GM12878 (cell line): ENCODE data around the gene PPP4R3B. TPM values are rescaled to one million over a fixed set of nuclear protein-coding genes. Genes with fewer than 3 reads are reported as not detected.

Source experiments
- ATAC-seq: fragments of 200-7000 bp; cut with Tn5 transposase; 3 replicates; pipeline ENCODE4 v1.9.1; 2020; ENCODE audit warnings: mild to moderate bottlenecking, moderate library complexity
- BruUV-seq: library from RNA; stranded (reverse); fragments of 400-500 nt; replicated peaks from 2 replicates; lab custom pipeline; 2021; lab: Mats Ljungman, UMichigan
- CTCF ChIA-PET: fragments of 300-600 bp; sonication (Branson Sonifier 250); formaldehyde crosslinking; extraction: SDS; loops from one replicate; lab custom pipeline; 2021; ENCODE audit warnings: inconsistent platforms; lab: Yijun Ruan, JAX
- POLR2A ChIA-PET: fragments of 350-600 bp; formaldehyde crosslinking; extraction: SDS; loops from one replicate; lab custom pipeline; 2021; ENCODE audit warnings: inconsistent platforms; lab: Charles Lee
- RAD21 ChIA-PET: fragments of 300-600 bp; sonication (Branson Sonifier 250); formaldehyde crosslinking; loops from one replicate; lab custom pipeline; 2023; ENCODE audit warnings: antibody characterized with exemption; ENCODE audit not compliant: unreplicated experiment; lab: Charles Lee
- SMC1A ChIA-PET: fragments of 300-600 bp; sonication (Branson Sonifier 250); formaldehyde crosslinking; loops from one replicate; lab custom pipeline; 2023; ENCODE audit not compliant: unreplicated experiment, uncharacterized antibody; lab: Charles Lee
- DNase-seq: peaks from one replicate; pipeline ENCODE4 v3.0.0-alpha.2; 2011; ENCODE audit warnings: low read depth, low spot score
- FAIRE-seq: peaks from 3 replicates; lab custom pipeline; 2011; peaks lifted over from hg19 to GRCh38; lab: Jason Lieb, UNC
- H2AFZ ChIP-seq: 2 replicates; pipeline ENCODE4 v1.6.0; 2011; ENCODE audit warnings: low read depth, low read length, control low read depth; ENCODE audit not compliant: control insufficient read depth
- H3K27ac ChIP-seq: 2 replicates; pipeline ENCODE4 v1.5.1; 2011; ENCODE audit warnings: control low read depth; ENCODE audit not compliant: control insufficient read depth, insufficient read depth
- H3K27me3 ChIP-seq, 2 experiments: replicated peaks in 1 of 2; 2 replicates each; pipeline versions ENCODE4 v1.6.0 to v1.6.1; 2011; ENCODE audit warnings: low read length in 1 of 2; ENCODE audit not compliant: control insufficient read depth in 2 of 2, insufficient read depth in 2 of 2
- H3K36me3 ChIP-seq, 2 experiments: 2 replicates each; pipeline ENCODE4 v1.5.1; 2011; ENCODE audit warnings: low read length in 1 of 2; ENCODE audit not compliant: control insufficient read depth in 2 of 2, insufficient read depth in 2 of 2
- H3K4me1 ChIP-seq: 2 replicates; pipeline ENCODE4 v1.6.1; 2011; ENCODE audit warnings: mild to moderate bottlenecking, low read length, moderate library complexity, mixed read lengths; ENCODE audit not compliant: control insufficient read depth, insufficient read depth
- H3K4me2 ChIP-seq: 2 replicates; pipeline ENCODE4 v1.6.0; 2011; ENCODE audit warnings: control low read depth; ENCODE audit not compliant: control insufficient read depth, insufficient read depth
- H3K4me3 ChIP-seq: fragments of 200-600 bp; sonication (generic); 2 replicates; pipeline ENCODE4 v1.5.1; 2016
- H3K79me2 ChIP-seq: 2 replicates; pipeline ENCODE4 v1.6.0; 2011; ENCODE audit warnings: low read length; ENCODE audit not compliant: control insufficient read depth, insufficient read depth
- H3K9ac ChIP-seq: 2 replicates; pipeline ENCODE4 v1.8.0; 2011; ENCODE audit warnings: low read length, control low read depth, mixed read lengths; ENCODE audit not compliant: control insufficient read depth, insufficient read depth
- H3K9me3 ChIP-seq: replicated peaks from 3 replicates; pipeline ENCODE4 v1.5.1; 2011; ENCODE audit warnings: mild to moderate bottlenecking, low read length; ENCODE audit not compliant: control insufficient read depth, insufficient read depth
- H4K20me1 ChIP-seq: 2 replicates; pipeline ENCODE4 v1.6.0; 2011; ENCODE audit not compliant: control insufficient read depth, insufficient read depth
- BMI1 ChIP-seq: fragments of 450-650 bp; IDR thresholded peaks from 2 replicates; pipeline ENCODE4 v1.6.1; 2016; ENCODE audit warnings: mild to moderate bottlenecking, moderate library complexity, borderline replicate concordance
- E2F8 ChIP-seq: fragments of 450-650 bp; IDR thresholded peaks from 2 replicates; pipeline ENCODE4 v1.6.1; 2018; ENCODE audit warnings: mild to moderate bottlenecking, low read depth, moderate library complexity; ENCODE audit not compliant: partially characterized antibody
- HCFC1 ChIP-seq: fragments of 150-350 bp; IDR thresholded peaks from 2 replicates; pipeline ENCODE4 v1.6.1; 2014; ENCODE audit warnings: low read length
- IKZF2 ChIP-seq, 2 experiments: fragments of 450-650 bp; IDR thresholded peaks; 2 replicates each; pipeline ENCODE4 v1.6.1; 2017; ENCODE audit warnings: mild to moderate bottlenecking in 2 of 2, moderate library complexity in 2 of 2
- IRF4 ChIP-seq: IDR thresholded peaks from 2 replicates; pipeline ENCODE4 v1.6.1; 2011; ENCODE audit warnings: low read depth, low read length
- LARP7 ChIP-seq: fragments of 450-650 bp; IDR thresholded peaks from 2 replicates; pipeline ENCODE4 v1.6.1; 2017; ENCODE audit warnings: mild to moderate bottlenecking
- MYC ChIP-seq: IDR thresholded peaks from 2 replicates; pipeline ENCODE4 v1.6.1; 2011; ENCODE audit warnings: mild to moderate bottlenecking, low read length, moderate library complexity, inconsistent platforms; ENCODE audit not compliant: insufficient read depth, insufficient replicate concordance, insufficient read length, severe bottlenecking
- PML ChIP-seq: IDR thresholded peaks from 2 replicates; pipeline ENCODE4 v1.6.1; 2012; ENCODE audit warnings: low read length, inconsistent platforms
- RBBP5 ChIP-seq: fragments of 200-600 bp; sonication (generic); conservative IDR thresholded peaks from 2 replicates; pipeline ENCODE4 v1.6.1; 2016
- SKIL ChIP-seq: fragments of 450-650 bp; IDR thresholded peaks from 2 replicates; pipeline ENCODE4 v1.6.1; 2017; ENCODE audit warnings: mild to moderate bottlenecking, low read depth, inconsistent platforms; ENCODE audit not compliant: poor library complexity, severe bottlenecking
- TAF1 ChIP-seq: IDR thresholded peaks from 2 replicates; pipeline ENCODE4 v1.6.1; 2011; ENCODE audit warnings: mild to moderate bottlenecking, low read depth, low read length, borderline replicate concordance
- TCF3 ChIP-seq: IDR thresholded peaks from 2 replicates; pipeline ENCODE4 v1.6.1; 2012; ENCODE audit warnings: low read depth, mild to moderate bottlenecking, low read length, borderline replicate concordance; ENCODE audit not compliant: insufficient read depth
- ZNF217 ChIP-seq: fragments of 450-650 bp; IDR thresholded peaks from 2 replicates; pipeline ENCODE4 v1.6.1; 2017; ENCODE audit warnings: antibody characterized with exemption, mild to moderate bottlenecking
- WGBS: methylation state at CpG from one replicate; pipeline ENCODE4 v1.1.6; 2016; ENCODE audit warnings: low lambda C conversion rate; ENCODE audit not compliant: insufficient replicate concordance, insufficient coverage; ENCODE audit errors: missing lambda C conversion rate; 5-methylcytosine and 5-hydroxymethylcytosine counted together
- in situ Hi-C: fragments of 300-500 bp; cut with MboI; formaldehyde crosslinking; loops from 9 replicates; pipeline ENCODE4 v1.14.3; 2018; ENCODE audit warnings: mixed read lengths
- intact Hi-C: fragments of 100-400 bp; cut with micrococcal nuclease; formaldehyde crosslinking; loops from one replicate; pipeline ENCODE4 v1.14.2; 2022; ENCODE audit not compliant: unreplicated experiment
- polyA plus RNA-seq, 11 experiments: library from polyadenylated mRNA; depleted of rRNA in 4 of 11; unstranded in 6 of 11; stranded (reverse) in 5 of 11; fragments of >200 nt; fragmentation: Nextera tagmentation in 4 of 11; fragmentation: Illumina TruSeq in 1 of 11; extraction: Ambion mirVana in 4 of 11; extraction: Trizol in 1 of 11; gene quantifications; 1 replicate in 1 of 11; 2 replicates in 10 of 11; pipeline versions ENCODE4 v1.2.1 to v1.2.3, GENCODE V29; 2011 to 2016; ENCODE audit warnings: inconsistent platforms in 2 of 11, missing spikeins in 2 of 11, low read depth in 1 of 11
- total RNA-seq, 4 experiments: library from RNA; depleted of rRNA in 3 of 4; stranded (reverse); fragments of >200 nt in 3 of 4; fragmentation: Illumina TruSeq in 1 of 4; extraction: Trizol in 1 of 4; gene quantifications; 2 replicates each; pipeline versions ENCODE4 v1.2.1 to v1.2.3, GENCODE V29; 2013 to 2021
- TF ChIP-seq, protein P1 (sequence below): fragments of 450-650 bp; IDR thresholded peaks from 2 replicates; pipeline ENCODE4 v1.6.1; 2017; ENCODE audit warnings: mild to moderate bottlenecking
- TF ChIP-seq, protein P2 (sequence below): fragments of 450-650 bp; IDR thresholded peaks from 2 replicates; pipeline ENCODE4 v1.6.1; 2016; ENCODE audit warnings: mild to moderate bottlenecking

Gene PPP4R3B
- total and polyA plus RNA-seq, 10 of the 15 experiments (the other 5 are each of a cell fraction or from before 2014, with no cell fraction given): 10.9 to 70.1 (median 49.2) TPM

- no peak overlapping the region for H3K4me2 ChIP-seq
- no peak for ATAC-seq
- H3K27me3 ChIP-seq: no peaks in the 10 kb centered on the region
- 97% methylated on average over 2 of the region's 2 CpGs for WGBS
- H3K4me1 ChIP-seq: no peaks in the 10 kb centered on the region
- intact Hi-C loops (no loop called here), in situ Hi-C loops (no loop called here)
- RAD21 ChIA-PET: no interaction called here
- no peak overlapping the region for H3K27ac ChIP-seq
- no peaks in the 10 kb centered on the region for H3K9me3 ChIP-seq
- TF ChIP-seq SKIL (no peak), MYC (no peak), E2F8 (no peak), RBBP5 (no peak), ZNF217 (no peak), IRF4 (no peak), HCFC1 (no peak), BMI1 (no peak), TCF3 (no peak), PML (no peak), IKZF2 (IDR thresholded peaks at IDR 0.05) (no peak), LARP7 (no peak), TAF1 (no peak)
- TF ChIP-seq, protein P1, sequence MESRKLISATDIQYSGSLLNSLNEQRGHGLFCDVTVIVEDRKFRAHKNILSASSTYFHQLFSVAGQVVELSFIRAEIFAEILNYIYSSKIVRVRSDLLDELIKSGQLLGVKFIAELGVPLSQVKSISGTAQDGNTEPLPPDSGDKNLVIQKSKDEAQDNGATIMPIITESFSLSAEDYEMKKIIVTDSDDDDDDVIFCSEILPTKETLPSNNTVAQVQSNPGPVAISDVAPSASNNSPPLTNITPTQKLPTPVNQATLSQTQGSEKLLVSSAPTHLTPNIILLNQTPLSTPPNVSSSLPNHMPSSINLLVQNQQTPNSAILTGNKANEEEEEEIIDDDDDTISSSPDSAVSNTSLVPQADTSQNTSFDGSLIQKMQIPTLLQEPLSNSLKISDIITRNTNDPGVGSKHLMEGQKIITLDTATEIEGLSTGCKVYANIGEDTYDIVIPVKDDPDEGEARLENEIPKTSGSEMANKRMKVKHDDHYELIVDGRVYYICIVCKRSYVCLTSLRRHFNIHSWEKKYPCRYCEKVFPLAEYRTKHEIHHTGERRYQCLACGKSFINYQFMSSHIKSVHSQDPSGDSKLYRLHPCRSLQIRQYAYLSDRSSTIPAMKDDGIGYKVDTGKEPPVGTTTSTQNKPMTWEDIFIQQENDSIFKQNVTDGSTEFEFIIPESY: no peak
- TF ChIP-seq, protein P2, sequence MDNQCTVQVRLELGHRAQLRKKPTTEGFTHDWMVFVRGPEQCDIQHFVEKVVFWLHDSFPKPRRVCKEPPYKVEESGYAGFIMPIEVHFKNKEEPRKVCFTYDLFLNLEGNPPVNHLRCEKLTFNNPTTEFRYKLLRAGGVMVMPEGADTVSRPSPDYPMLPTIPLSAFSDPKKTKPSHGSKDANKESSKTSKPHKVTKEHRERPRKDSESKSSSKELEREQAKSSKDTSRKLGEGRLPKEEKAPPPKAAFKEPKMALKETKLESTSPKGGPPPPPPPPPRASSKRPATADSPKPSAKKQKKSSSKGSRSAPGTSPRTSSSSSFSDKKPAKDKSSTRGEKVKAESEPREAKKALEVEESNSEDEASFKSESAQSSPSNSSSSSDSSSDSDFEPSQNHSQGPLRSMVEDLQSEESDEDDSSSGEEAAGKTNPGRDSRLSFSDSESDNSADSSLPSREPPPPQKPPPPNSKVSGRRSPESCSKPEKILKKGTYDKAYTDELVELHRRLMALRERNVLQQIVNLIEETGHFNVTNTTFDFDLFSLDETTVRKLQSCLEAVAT: no peak
- TF ChIP-seq, all 136 proteins: peak for 0
- no peak overlapping the region for H3K9ac ChIP-seq
- SMC1A ChIA-PET: no interaction called here
- CTCF ChIA-PET: no interaction called here
- no TSS peak for BruUV-seq
- FAIRE-seq: no peak
- POLR2A ChIA-PET: no interaction called here
- no peak for DNase-seq
- no peaks in the 10 kb centered on the region for H4K20me1 ChIP-seq
- peaks cover 0 to 16% of the 10 kb centered on the region in 2 experiments; a peak in 2 of 4 replicates for H3K36me3 ChIP-seq
- no peak overlapping the region for H2AFZ ChIP-seq
- no peak overlapping the region for H3K4me3 ChIP-seq
- no peaks in the 10 kb centered on the region for H3K79me2 ChIP-seq
These were observed 35.8 kb upstream of the PPP4R3B start for GRCh38 chr2:55653255-55653654.
